Stimulated activated CD4-positive, alpha-beta T cell treated with anti-CD3 and anti-CD28 coated beads, Interleukin-2, amount 100 ng/mL, for 48 hours (primary cell): ENCODE results near the gene IL12B.
"Not testable (repeated sequence)": the region's sequence is repeated elsewhere in the genome, so short reads cannot be mapped to it uniquely, and the experiment has no call there.

ENCODE experiments used
- DNase-seq, 2 donors: peaks; one replicate each; pipeline ENCODE4 v3.0.0-alpha.2; 2020

Gene IL12B

DNA sequence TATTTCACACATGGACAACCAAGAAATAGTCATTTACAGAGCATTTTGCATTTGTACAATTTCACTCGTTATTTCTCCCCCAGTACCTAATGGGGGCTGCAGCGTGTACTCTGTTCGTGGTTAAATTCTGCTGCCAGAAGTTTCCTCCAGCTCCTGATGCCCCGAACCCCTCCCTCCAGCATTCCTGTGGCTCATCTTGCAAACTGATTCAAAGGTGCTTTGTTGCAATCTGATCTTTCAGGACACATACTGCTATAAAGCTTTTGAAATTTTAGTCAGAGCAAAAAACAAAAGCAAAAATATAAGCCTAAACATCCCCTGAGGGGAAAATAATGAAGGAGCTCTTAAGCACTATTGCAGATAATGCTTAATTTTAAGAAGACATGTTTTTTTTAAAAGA, 39.5 kb downstream of the IL12B start:
- no peak for DNase-seq

DNA sequence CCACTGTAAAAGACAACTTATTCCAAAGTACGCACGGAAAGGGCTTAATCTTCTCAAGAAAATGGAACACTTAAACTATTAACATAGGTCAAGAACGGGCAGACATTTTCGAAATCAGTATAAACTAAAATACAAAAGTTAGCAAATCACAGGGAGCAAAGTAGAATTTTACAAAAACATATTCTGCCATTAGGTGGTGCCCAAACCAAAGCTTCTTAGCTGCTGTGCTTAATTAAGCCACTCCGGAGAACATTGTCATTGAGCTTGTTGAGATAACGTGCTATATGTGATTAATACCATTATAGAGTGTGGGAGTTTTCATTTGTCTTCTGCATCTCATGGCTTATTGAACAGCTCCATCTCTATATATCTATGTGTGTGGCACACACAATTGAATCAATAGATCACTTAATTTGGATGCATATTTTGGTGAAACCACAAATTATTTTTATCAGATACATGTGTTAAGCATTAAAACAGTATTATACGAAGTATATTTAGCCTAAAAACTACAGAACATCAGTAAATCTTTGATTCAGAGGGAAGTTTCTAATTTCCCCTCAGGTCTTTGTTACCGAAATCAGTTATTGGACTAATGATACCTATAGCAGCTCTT, 43.8 kb downstream of the IL12B start:
- DNase-seq, result peak in 1 of 2 donors; percentile 5

DNA sequence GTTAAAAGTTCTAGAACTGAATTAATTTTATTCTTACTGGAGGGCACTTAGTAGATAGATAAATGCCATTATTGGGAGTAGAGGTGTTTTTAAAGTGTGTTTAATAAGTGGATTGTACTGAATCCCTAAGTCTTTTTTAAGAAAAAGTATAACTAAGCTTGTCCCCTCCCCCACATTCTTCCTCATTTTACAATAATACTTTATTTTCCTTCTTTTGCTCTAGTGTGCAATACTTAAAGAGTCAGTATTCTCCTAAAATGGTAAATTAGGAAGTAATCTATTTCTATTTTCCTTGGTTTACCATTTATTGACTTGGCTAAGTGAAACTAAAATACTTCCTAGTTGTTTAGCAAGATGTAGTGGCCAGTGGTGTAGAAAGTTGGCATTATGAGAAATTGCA, 55.6 kb downstream of the IL12B start:
- DNase-seq, result no peak

DNA sequence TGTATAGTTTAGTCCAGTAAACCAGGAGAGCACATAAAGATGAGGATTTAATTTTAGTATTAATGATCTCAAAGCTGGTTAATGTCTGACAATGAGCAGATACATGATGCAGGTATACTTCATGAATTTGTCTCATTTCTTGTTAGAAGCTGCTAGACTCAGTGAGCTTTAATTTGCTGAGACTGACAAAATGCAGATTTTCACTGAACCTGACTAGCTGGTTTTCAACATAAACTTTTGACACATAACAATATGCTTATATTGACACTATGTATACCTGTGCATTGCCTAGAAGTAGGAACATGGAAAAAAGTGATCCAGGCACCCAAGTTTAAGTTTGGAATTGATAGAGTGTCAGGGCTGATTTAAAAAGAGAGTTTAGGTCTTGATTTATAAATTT, 56.4 kb downstream of the IL12B start:
- no peak for DNase-seq

DNA sequence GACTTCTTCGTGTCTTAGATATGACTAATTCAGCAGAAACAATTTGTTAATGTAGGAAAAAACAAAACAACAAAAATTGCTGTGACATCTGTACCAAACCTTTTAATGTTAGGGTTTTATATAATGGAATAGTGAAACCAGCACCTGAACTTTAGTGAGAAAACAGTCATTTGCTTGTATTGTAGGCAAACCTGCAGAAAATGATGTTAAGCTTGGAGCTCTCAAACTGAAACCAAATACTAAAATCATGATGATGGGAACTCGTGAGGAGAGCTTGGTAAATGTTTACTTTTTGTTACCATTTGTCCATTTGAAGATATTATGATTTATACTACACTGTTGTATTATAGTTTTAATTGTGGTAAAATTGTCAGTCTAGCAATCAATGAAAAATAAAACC, 60.6 kb downstream of the IL12B start:
- DNase-seq, result no peak

DNA sequence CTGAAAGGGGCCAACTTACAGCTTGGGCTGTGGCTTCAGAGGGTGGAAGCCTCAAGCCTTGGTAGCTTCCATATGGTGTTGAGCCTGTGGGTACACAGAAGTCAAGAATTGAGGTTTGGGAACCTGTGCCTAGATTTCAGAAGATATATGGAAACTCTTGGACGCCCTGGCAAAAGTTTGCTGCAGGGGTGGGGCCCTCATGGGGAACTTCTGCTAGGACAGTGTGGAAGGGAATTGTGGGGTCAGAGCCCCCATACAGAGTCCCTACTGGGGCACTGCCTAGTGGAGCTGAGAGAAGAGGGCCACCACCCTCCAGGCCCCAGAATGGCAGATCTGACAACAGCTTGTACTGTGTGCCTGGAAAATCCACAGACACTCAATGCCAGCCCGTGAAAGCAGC, 63.5 kb downstream of the IL12B start:
- DNase-seq, result not testable (repeated sequence)
